NCI-H524 treated with DMSO at 0.1 percent for 48 hours (cell line): ENCODE results near the gene HSPG2.
"Not testable (repeated sequence)": the region's sequence is repeated elsewhere in the genome, so short reads cannot be mapped to it uniquely, and the experiment has no call there.

Source experiments
- DNase-seq: peaks from one replicate; lab custom pipeline; 2025; lab: John Stamatoyannopoulos, UW

The HSPG2 gene

DNA sequence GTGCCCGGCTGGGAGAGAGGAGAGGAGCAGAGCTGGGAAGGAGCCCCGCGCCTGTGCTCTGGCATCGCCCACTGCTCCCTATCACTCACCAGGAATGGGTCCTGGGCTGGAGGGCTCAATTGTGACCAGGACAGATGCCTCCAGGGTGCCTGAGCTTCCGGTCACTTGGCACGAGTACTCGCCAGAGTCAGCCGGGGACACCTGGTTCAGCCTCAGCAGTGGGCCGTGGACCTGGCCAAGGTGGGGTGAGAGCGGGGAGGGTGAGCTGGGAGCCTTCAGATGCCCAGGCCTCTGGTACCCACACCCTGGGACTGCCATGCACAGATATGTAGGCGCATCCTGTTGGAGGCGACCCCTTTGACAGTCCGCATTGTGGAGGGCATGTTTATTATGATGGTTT lies 93.9 kb downstream of the HSPG2 start:
- no peak for DNase-seq

DNA sequence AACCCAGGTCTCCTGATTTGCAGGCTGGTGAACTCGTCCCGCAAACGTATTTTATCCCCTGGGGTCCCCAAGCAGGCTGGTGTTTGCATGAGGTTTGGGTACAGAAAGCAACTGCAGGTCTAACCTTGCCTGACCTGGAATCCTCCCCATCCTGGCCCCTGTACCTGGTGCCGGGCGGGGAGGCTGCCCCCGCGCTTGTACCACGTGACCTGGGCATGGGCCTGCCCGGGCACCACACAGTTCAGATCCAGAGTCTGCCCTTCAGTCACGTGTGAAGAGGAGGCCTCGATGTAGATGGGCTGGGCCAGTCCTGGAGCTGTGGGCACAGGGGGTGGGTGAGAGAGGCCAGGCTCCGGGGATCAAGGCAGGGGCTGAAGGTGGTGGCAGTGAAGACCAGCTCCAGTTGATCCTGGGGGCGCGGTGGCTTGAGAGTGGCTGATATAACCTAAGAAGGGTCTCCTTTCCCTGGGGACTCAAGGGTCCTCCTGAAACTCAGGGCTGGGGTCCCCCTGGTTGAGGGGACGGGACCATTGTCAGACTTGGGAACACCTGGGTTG lies 94.4 kb downstream of the HSPG2 start:
- DNase-seq: no peak

DNA sequence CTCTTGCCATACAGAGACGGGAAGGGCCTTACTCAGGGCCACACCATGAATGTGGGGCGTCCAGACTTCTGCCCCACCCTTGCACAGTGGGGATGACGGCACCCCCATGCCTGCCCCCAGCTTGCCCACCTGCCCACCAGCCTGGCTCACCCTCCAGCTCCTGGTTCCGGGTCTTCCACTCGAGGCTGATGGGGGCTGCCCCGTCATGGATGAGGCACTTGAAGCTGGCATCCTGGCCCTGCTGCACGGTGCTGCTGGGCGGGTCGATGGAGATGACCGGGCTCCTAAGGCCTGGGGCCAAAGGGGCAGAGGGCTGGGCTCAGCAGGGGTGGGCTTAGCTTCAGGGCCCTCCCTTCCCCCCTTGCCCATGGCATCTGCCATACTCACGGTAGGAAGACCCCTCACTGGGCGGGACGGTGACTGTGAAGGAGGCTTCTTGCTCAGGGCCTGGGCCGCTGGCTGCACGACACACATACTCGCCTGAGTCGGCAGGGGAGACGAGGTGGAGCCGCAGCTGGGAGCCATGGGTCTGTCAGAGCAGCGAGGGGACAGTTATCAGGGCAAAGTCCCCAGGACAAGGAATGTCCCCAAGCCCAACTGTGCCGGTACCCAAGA lies 95.2 kb downstream of the HSPG2 start:
- DNase-seq: no peak

DNA sequence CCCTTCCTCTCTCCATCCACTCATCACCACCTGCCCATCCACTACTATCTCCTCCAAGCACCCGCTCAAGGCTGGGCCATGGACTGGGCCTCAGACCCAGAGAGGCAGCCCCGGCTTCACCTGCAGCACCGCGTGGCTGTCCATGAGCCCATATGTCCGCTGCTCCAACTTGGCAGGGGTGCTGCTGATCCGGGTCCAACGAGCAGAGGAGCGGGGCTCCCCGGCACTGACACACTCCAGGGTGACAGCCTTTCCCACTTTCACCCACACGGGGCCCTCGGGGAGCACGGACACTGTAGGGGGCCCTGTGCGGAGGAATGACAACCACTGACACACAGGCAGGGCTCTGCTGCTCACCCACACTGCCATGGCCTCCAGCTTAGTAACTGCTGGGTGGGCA lies 96.1 kb downstream of the HSPG2 start:
- no peak for DNase-seq

DNA sequence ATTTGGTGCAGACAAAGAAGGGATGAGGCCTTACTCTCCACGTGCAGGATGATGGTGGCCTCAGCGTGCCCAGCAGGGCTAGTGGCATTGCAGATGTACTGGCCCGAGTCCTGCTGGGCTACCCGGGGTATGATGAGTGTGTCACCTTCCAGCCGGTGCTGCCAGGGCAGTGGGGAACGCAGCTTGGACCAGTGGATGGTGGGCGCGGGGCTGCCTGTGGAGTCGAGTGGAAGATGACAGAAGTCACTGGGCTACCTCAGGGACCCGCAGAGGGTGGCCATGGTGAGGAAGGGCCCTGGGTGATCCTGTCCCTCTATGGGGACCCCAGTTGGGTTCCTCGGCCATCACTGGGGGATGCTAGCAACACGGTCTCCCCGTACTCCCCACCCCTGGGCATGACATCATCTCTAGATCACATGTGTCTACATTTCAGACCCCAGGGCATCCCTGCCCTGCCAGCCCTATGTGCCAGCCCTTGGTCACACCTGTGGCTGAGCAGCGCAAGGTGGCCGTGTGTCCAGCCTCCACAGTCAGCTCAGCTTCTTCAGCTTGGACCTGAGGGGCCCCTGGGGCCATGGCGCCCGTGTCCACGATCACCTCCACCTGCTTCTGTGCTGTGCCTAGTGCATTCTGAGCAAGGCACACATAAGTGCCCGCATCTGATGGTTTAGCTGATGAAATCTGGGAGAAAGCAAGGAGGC lies 97.6 kb downstream of the HSPG2 start:
- no peak for DNase-seq

DNA sequence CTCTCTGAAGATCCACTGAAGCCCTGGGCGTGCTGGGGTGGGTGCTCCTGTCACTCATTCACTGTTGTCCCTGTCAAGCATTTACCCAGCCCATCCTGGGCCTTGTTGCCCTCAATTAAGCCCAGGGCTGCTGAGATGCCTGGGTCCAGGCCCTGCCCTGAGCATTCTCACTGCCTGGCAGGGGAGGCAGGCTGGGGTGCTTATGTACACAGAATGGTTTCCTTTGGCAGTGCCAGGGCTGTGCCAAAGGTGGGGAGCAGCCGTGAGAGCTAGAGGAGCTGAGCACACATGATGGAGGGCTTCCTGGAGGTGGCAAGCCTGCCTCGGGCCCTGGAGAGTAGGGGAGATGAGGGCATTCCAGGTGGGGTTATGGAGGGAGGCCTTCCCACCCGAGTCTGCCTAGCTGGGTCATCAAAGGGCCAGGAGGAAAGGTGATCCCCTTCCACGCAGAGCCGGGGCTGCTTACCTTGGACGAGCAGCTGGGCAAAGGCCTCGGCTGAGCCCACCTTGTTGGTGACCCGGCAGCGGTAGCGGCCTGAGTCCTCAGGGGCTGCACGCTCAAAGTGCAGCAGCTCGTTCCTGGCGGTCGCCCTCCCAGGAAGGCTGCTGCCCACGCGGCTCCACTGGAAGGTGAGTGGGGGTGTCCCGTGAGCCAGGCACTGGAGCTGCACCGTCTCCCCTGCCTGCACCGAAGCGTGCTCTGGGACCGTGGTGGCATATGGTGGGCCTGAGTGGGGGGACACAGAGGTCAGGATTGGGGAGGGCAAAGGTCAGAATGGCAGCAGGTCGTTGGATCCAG lies 98.6 kb downstream of the HSPG2 start:
- no peak for DNase-seq

DNA sequence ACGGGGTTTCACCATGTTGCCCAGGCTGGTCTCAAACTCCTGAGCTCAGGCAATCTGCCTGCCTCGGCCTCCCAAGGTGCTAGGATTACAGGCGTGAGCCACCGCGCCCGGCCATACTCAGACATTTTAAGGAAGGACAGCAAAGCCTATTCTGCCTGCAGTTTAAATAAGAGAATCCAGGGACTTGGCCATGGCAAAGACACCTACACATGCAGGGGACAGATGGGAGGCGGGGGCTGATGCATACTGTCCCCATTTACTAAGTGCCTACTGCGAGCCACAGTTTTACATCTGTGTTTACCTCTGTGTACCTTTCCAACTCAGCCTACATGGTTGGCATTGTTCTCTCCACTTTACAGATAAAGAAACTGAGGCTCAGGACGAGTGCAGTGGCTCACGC lies 99.6 kb downstream of the HSPG2 start:
- no peak for DNase-seq

DNA sequence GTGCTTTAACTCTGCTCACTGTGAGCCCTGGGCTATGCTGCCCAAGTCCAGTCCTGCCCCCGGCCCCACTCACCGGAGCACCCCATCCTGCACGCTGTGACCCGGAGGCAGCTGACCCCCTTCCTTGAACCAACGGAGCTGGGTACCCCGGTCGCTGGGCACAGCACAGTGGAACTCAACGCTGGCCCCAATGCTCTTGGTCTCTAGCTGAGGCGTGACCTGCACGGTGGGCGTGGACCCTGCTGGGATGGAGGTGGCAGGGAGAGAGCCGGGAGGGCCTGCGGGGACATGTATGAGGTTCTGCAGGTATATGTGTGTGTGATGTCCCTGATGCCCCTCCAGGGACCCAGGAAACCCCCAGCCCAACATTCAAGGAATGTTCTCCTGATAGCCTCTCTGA lies 100.4 kb downstream of the HSPG2 start:
- DNase-seq: no peak

DNA sequence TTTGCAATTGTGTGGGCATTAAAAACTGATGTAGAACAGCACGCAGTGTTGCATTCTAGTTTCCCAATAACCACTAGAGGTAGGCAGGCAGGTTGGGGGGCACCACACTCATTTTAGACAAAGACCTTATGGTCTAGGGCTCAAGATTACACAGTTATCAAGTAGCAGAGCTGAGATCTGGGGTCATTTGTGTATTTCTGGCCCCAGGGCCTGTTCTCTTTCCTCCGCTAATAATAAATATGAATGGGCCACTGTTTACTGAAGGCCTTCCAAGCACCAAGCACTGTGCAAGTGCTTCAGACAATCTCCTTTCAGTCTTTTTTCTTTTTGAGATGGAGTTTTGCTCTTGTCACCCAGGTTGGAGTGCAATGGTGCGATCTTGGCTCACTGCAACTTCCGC lies 101.1 kb downstream of the HSPG2 start:
- no peak for DNase-seq

DNA sequence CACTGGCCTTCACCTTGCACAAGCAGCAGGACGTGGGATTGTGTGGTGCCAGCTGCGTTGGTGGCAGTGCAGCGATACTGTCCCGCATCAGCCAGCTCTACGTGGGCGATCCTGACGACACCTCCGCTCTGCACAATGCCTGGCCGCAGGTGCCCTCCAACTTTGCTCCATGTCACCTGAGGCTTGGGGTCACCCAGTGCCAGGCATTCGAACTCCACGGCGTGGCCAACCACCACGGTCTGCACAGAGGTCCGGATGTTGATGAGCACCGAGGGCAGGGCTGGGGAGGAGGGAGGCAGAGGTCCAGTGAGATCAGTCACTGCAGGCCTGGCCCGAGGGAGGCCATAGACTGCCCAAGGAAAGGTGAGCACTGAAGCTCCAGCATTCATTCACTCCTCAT lies 102.4 kb downstream of the HSPG2 start:
- no peak for DNase-seq

DNA sequence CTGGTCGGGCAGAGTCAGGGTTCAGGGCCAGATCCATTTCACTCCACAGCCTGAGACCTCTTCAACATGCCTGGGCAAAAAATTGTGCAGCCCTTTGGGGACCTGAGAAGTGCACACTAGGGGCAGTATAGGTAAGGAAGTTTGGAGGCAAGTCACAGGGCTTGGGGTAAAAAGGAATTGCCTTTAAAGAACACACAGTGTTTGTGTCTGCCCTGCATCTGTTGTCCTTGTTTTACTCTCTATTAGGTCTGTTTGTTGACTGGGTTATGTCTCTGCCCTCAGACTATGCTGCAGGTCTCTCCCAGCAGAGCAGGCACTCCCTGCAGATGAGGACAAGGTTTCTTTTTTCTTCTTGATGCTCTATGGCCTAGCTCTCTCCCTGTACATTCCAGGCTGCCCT lies 103.0 kb downstream of the HSPG2 start:
- DNase-seq: no peak

DNA sequence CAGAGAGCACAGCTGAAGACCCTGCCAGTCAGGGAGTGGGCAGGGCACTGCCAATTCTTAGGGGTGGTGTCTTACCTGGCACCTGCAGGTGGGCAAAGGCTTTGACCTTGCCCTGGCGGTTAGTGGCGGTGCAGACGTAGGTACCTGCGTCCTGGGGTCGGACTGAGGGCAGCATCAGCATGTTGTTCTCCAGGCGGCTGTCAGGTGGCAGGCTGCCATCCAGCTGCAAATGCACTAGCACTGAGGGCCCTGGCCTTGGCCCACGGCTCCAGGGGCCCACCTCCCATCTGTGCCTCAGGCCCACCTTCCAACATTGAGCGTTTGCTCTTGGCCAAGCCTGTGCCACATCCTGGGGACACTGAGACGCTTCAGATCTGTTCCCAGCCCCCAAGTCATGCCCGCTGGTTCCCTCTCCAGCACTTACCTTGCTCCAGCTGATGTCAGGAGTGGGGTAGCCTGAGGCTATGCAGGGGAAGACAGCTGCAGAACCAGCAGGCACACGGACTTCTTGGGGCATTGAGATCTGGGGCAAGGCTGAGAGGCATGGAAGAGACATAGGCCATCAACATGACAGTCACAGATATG lies 103.6 kb downstream of the HSPG2 start:
- no peak for DNase-seq

DNA sequence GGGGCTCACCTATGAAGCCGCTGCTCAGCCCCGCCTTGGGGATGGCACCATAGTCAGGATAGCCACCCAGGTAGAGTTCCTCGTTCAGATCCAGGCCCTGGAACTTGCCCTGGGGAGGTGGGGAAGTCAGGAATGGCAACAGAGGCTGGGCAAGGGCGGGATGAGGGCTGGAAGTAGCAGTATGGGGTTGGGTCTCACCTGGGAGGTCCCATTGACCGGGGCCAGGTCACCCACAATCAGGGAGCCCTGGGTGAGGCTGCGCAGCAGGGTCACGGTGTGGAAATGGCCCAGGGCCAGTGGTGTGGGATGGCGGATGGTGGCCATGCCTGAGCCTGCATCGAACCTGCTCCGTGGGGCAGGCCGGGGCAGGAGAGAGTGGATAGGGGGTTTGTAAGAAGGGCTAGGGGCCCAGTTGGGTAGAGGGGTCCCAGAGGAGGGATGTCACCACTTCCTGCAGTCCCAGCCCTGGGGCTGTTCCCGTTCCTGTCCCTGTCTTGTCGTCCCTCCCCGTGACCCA lies 105.6 kb downstream of the HSPG2 start:
- no peak for DNase-seq

DNA sequence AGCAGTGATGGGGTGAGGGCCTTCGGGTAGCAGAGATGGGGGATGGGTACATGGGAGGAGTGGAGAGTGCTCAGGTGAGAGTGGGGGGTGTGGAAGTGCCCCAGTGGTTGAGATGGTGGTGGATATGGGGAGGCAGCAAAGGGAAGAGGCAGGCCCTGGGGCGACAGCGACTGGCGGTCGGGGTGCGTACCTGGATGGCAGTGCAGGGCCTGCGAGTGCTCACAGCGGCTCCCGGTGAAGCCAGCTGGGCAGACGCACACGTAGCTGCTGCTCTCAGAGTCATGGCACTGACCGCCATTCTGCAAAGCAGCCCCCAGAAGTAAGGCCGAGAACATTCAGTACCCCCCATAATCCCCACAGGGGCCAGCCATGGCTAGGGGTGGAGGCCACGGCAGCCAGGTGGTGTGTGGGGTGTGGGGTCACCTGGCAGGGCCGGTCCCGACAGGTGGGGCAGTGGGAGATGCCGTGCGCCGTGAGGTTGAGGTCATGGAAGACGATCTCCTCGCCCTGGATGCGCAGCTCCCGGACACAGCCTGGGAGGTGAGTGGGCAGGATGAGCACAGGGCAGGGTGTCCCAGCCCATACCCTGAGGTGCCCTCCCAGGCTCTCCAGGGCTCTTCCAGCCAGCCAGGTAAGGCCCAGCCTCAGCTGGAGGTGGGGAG lies 106.2 kb downstream of the HSPG2 start:
- no peak for DNase-seq

DNA sequence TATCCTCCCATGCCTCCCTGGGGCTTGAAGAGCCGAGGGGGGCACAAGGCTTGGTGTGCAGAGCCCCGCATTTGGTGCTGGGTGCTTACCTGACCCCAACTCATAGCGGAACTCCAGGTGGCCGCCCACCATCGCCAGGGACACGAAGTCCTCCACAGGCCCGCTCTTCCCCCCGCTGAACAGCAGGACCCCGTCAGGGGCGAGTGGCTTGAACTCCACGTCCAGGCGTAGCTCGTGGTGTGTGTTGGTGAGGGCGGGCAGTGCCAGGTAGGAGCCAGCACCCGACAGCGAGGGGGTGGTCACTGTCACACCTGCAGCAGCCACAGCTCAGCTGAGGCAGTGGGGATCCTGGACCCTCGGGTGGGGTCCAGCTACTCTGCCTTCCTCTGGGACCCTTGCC lies 107.8 kb downstream of the HSPG2 start:
- DNase-seq: no peak

DNA sequence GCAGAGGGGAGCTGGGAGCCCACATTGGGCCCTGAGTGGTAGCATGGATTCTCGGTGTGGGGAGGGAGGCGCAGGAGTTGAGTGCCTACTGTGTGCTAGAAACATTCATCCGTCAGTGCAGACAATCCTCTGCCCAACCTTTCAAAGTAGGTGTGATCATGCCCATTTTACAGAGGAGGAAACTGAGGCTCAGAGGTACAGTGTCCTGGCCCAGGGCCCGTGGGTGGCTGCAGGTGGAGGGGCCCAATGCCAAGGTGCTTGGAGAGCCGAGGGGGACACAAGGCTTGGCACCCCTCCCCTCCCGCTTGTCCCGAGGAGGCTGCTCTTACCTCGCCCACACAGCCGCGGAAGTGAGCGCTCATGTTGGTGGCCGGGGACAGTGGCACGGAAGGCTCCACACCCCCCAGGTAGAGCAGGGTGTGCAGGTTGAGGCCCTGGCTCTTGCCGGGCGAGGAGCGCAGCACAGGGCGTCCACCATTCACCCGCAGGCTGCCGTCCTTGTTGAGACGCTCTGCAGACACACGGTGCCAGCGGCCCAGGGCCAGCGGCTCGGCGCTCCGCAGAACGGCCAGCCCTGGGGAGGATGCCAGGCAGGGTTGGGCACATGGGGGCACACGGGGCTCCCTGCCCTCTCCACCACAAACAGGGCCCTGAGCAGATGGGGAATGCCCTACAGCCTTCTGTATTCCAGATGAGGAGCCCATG lies 108.5 kb downstream of the HSPG2 start:
- no peak for DNase-seq

DNA sequence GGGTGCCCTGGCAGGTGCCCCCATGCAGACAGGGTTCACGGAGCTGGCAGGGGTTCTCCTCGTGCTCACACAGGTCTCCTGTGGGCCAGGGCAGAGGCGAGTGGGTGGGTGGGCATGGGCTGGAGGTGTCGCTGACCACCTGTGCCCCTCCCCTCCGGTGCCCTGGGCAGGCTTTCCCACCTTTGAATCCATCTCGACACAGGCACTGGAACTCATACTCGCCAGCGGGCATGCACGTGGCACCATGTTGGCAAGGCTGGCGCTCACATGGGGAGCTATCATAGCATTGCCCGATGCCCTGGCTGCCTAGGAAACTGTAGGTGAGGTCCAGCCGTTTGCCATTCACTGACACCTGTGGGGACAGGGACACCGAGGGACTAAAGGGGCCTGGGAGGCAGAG lies 109.0 kb downstream of the HSPG2 start:
- no peak for DNase-seq

DNA sequence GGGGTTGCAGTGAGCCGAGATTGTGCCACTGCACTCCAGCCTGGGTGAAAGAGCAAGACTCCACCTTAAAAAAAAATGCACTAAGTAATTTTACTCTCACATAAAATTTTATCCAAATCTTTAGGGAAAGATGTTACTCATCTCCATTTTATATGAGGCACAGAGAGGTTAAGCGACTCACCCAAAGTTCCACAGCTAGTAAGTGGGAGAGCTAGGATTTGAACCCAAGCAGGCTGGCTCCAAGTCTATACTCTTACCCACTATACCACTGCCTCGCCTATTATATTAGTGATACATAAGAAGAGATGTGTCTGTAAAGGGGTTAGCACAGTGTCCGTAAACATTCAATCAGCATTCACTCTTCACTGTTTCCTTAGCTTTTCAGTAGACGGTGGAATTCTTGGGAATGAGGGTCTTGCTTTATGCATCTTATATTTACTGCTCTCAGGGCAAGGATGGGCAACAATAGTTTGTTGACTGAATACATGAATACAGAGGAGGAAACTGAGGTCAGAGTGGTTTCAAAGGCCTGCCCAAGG lies 109.9 kb downstream of the HSPG2 start:
- no peak for DNase-seq

DNA sequence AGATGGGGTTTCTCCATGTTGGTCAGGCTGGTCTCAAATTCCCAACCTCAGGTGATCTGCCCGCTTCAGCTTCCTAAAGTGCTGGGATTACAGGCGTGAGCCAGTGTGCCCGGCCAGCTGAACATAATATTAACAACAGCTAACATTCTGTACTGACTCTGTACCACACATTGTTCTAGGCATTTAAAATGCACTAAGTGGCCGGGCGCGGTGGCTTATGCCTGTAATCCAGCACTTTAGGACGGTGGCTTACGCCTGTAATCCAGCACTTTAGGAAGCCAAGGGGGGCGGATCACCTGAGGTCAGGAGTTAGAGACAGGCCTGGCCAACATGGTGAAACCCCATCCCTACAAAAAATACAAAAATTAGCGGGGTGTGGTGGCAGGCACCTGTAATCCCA lies 110.4 kb downstream of the HSPG2 start:
- DNase-seq: not testable (repeated sequence)

DNA sequence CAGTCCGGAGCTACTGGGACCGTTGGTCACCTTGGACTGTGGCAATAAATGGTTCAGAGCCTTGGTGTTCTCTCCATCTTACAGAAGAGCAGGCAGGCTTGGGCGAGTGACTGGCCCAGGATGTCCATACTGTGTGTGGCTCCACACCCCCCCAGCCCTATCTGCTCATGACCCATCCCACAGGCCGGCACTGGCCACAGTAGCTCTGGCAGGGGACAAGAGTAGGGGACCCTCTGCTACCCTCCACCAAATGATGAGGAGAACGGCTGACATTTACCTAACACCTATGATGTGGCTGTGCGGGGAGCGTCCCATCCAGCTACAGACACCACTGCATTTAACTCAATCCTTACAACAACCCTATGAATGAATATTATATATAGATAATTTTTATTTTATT lies 111.7 kb downstream of the HSPG2 start:
- no peak for DNase-seq

DNA sequence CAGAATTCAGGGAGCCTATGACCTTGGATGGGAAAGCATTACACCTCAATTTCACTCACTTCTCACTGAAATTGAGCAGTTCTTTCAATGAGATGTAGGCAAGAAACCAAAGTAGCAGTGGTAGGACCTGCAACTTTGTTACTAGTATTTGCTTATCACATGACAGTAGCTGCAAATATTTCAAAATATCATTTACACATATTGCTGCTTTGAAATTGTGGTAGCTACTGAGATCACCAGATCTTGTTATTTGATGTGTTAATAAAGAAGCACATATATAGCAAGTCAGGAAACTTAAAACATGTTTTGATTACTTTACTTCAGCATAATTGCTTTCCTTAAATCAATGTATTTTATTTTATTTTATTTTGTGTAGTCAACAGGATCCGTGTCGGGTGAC lies 112.2 kb downstream of the HSPG2 start:
- DNase-seq: no peak
